ENCODE measurements around the gene CPHXL2.

The CPHXL2 gene

GRCh38 chr16:75676909-75677308, at the start of gene CPHXL2:
Gene CPHXL2, minus strand, starts transcription at chr16:75677009. Its CDS starts 10 bp downstream, at chr16:75676999.
- no peak for DNase-seq
- in situ Hi-C loops (cut with HindIII; ENCODE audit: low pct_ligation_motif_present, low sequenced_read_pairs): no loop called here
- Histone ChIP-seq H3K27ac (no peak within 1 kb of the TSS), H3K4me3 (ENCODE audit: low read depth, low read length) (no peak within 1 kb of the TSS), H3K36me3 (replicated peaks) (no peaks in the 10 kb centered on the region), H3K27me3 (replicated peaks) (no peaks in the 10 kb centered on the region)
- no peak for TF ChIP-seq CTCF (IDR thresholded peaks at IDR 0.05; ENCODE audit: low read depth, low read length, missing control alignments)

DNA sequence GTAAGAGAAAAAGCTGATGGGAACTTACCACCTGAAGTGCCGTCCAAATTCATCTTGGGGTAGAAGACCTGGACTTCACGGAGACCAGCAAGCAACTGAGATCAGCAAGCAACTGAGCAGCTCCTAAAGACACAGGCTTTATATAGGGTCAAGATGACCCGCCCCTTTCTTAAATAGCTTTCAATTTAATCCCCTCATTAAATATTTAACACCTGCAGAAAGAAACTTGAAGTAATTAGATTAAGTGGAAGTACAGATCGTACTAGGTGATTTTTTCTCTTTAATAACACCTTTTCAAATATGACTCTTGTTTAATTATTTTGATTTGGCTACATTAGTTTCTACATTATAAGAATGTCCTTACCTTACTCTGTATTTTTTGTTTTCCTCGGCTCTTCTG, 49.6 kb upstream of the CPHXL2 start, which contains the start of gene CPHXL:
TSS of gene CPHXL (minus strand) at position 101 of the 400 bp plus-strand sequence. CDS start at position 53, 48 bp downstream.
- no peak for TF ChIP-seq CTCF (IDR thresholded peaks at IDR 0.05; ENCODE audit: low read depth, low read length, missing control alignments)
- H3K4me3 ChIP-seq (ENCODE audit: low read depth, low read length): no peak within 1 kb of the TSS
- in situ Hi-C loops (cut with HindIII; ENCODE audit: low pct_ligation_motif_present, low sequenced_read_pairs): no loop called here

DNA sequence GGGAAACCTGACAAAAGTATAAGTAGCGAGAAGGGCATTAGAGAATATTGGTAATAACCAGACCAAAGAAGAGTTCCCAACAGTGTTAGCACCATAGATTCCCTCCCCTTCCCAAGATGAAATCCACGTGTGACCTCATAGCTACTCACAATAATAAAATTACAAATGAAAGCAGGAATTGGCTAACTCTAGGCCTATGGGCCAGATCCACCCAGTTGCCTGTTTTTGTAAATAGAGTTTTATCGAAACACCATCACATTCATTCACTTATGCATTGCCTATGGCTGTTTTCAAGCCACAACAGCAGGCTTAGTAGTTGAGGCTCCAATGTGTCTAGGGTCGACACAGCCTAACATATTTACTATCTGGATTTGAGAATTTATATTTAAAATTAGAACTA, 41.6 kb upstream of the CPHXL2 start:
- H3K27me3 ChIP-seq (replicated peaks): no peaks in the 10 kb centered on the region
- no peak for TF ChIP-seq CTCF (IDR thresholded peaks at IDR 0.05; ENCODE audit: low read depth, low read length, missing control alignments)
- H3K36me3 ChIP-seq (replicated peaks): no peaks in the 10 kb centered on the region
- H3K4me3 ChIP-seq (ENCODE audit: low read depth, low read length): no peak overlapping the region
- DNase-seq: no peak
- no peak overlapping the region for H3K27ac ChIP-seq
- in situ Hi-C loops (cut with HindIII; ENCODE audit: low pct_ligation_motif_present, low sequenced_read_pairs): no loop called here

More for the DNA sequence above, 49.6 kb upstream of the CPHXL2 start, which contains the start of gene CPHXL:
- Histone ChIP-seq H3K27ac (no peak within 1 kb of the TSS), H3K36me3 (replicated peaks) (no peaks in the 10 kb centered on the region), H3K27me3 (replicated peaks) (no peaks in the 10 kb centered on the region)
- DNase-seq: no peak

- no peaks in the 10 kb centered on the region for H3K27me3 ChIP-seq (replicated peaks)
- H3K36me3 ChIP-seq (replicated peaks): no peaks in the 10 kb centered on the region
- in situ Hi-C loops (cut with HindIII; ENCODE audit: low pct_ligation_motif_present, low sequenced_read_pairs): no loop called here
- TF ChIP-seq CTCF (IDR thresholded peaks at IDR 0.05; ENCODE audit: low read depth, low read length, missing control alignments): no peak
- H3K4me3 ChIP-seq (ENCODE audit: low read depth, low read length): no peak overlapping the region
- no peak for DNase-seq
- H3K27ac ChIP-seq: no peak overlapping the region
Measured at GRCh38 chr16:75714661-75715060, 37.9 kb upstream of the CPHXL2 start.

DNA sequence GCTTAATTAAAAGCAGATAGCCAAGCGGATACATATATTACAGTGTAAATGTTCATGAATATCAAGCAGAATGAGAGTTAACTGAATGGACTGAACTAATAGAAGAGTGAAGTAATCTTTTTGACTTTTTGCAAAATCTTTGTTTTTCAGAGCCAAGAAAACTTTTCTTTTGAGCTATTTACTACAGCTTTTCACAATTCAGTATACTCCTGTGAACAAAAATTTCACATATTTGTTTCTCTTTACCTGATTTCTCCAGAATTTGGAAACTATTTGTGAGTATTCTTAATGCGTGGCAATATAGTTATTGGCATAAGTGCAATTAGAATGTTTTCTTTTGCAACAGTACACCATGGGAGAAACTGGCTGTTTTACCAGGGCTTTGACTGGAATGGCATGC, 33.5 kb upstream of the CPHXL2 start:
- in situ Hi-C loops (cut with HindIII; ENCODE audit: low pct_ligation_motif_present, low sequenced_read_pairs): no loop called here

More for the DNA sequence above, 33.5 kb upstream of the CPHXL2 start:
- no peak for TF ChIP-seq CTCF (IDR thresholded peaks at IDR 0.05; ENCODE audit: low read depth, low read length, missing control alignments)
- H3K27ac ChIP-seq: no peak overlapping the region
- H3K27me3 ChIP-seq (replicated peaks): no peaks in the 10 kb centered on the region
- no peak overlapping the region for H3K4me3 ChIP-seq (ENCODE audit: low read depth, low read length)
- DNase-seq: no peak
- H3K36me3 ChIP-seq (replicated peaks): no peaks in the 10 kb centered on the region
